GM19043 (cell line): Measurements from ENCODE around the gene CDK6.

ENCODE experiments used
- ATAC-seq: cut with Tn5 transposase; IDR thresholded peaks from one replicate; pipeline ENCODE4 v1.9.1; 2021; ENCODE audit warnings: low read depth; ENCODE audit not compliant: unreplicated experiment

CDK6 gene

GRCh38 chr7:92830027-92830426 is 6.3 kb downstream of the CDK6 start:
- ATAC-seq = no peak

GRCh38 chr7:92827464-92828120 is 8.8 kb downstream of the CDK6 start:
- no peak for ATAC-seq

- ATAC-seq = no peak
Measured at GRCh38 chr7:92826258-92826938, 10.0 kb downstream of the CDK6 start.

GRCh38 chr7:92824901-92825480 is 11.4 kb downstream of the CDK6 start:
- ATAC-seq = no peak

- ATAC-seq = no peak
Measured at GRCh38 chr7:92824450-92824849, 11.9 kb downstream of the CDK6 start.

- no peak for ATAC-seq
Measured at GRCh38 chr7:92823042-92823441, 13.3 kb downstream of the CDK6 start.

GRCh38 chr7:92820191-92820590 is 16.2 kb downstream of the CDK6 start:
- ATAC-seq = no peak

- ATAC-seq = no peak
Measured at GRCh38 chr7:92817398-92817797, 19.0 kb downstream of the CDK6 start.

- ATAC-seq = no peak
Measured at GRCh38 chr7:92815412-92815811, 21.0 kb downstream of the CDK6 start.

GRCh38 chr7:92813390-92814024 is 22.9 kb downstream of the CDK6 start:
- peak; percentile 50 for ATAC-seq

- ATAC-seq = no peak
Measured at GRCh38 chr7:92811158-92811557, 25.2 kb downstream of the CDK6 start.

- peak; percentile 71 for ATAC-seq
Measured at GRCh38 chr7:92809760-92810573, 26.4 kb downstream of the CDK6 start.

GRCh38 chr7:92809397-92809759 is 27.0 kb downstream of the CDK6 start:
- peak; percentile 25 for ATAC-seq

GRCh38 chr7:92808635-92809034 is 27.7 kb downstream of the CDK6 start:
- no peak for ATAC-seq

- no peak for ATAC-seq
Measured at GRCh38 chr7:92808006-92808405, 28.4 kb downstream of the CDK6 start.

- no peak for ATAC-seq
Measured at GRCh38 chr7:92806496-92806895, 29.9 kb downstream of the CDK6 start.

- no peak for ATAC-seq
Measured at GRCh38 chr7:92802406-92802805, 34.0 kb downstream of the CDK6 start.

- ATAC-seq = peak; percentile 59
Measured at GRCh38 chr7:92799446-92800211, 36.7 kb downstream of the CDK6 start.

GRCh38 chr7:92798517-92799249 is 37.7 kb downstream of the CDK6 start:
- ATAC-seq = no peak
